Stimulated activated CD8-positive, alpha-beta memory T cell treated with anti-CD3 and anti-CD28 coated beads, Interleukin-15, amount 100 ng/mL, for 4 hours (primary cell): ENCODE measurements around the gene NDUFB6.
"Not testable (repeated sequence)": the region's sequence is repeated elsewhere in the genome, so short reads cannot be mapped to it uniquely, and the experiment has no call there.

ENCODE experiments used
- DNase-seq, 2 donors: peaks; one replicate each; pipeline ENCODE4 v3.0.0-alpha.2; 2020; ENCODE audit warnings: low read depth in 2 of 2

The NDUFB6 gene

GRCh38 chr9:32524558-32524891 is 48.4 kb downstream of the NDUFB6 start:
- DNase-seq, result not testable (repeated sequence)

DNA sequence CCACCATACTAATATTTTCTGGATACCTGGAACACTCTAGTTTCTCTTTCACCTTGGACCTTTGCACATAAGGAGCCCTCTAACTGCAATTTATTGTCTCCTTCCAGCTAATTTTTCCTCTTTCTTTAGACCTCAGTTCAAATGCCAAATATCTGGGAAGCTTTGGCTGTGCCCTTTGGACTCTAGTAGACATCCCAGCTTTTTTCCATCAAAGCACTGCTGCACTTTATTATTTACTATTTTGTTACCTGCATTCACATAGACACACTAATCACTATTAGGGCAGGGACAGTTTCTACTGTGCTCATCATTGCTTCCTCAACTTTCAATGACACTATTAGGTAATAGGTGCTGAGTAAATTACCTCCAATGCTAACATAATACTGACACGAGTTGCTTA is 49.0 kb downstream of the NDUFB6 start:
- DNase-seq, result no peak

GRCh38 chr9:32518276-32518675 is 54.7 kb downstream of the NDUFB6 start:
- no peak for DNase-seq

DNA sequence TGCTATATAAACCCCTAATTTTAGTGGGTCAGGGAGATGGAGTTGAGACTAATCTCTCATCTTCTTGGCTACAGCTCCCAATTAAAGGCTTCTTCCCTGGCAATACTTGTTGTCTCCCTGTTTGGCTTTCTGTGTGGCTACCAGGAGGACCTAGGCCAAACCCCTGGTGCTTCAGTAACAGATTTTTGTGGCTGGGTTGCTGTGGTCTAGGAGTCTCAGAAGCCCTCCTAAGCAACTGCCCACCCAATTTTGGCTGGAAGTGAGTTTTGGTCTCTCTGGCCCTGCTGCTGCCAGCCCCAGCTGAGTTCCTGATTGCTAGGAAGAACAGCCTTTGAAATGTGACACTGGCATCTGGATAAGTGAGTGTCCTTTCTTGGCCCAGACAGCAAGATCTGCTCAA is 56.7 kb downstream of the NDUFB6 start:
- no peak for DNase-seq

DNA sequence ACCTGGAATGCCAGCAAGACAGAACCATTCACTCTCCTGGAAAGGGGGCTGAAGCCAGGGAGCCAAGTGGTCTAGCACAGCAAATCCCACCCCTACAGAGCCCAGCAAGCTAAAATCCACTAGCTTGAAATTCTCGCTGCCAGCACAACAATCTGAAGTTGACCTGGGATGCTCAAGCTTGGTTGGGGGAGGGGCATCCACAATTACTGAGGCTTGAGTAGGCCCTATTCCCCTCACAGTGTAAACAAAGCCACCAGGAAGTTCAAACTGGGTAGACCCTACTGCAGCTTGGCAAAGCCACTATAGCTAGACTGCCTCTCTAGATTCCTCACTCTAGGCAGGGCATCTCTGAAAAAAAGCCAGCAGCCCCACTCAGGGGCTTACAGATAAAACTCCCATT is 64.2 kb downstream of the NDUFB6 start:
- DNase-seq, result no peak

DNA sequence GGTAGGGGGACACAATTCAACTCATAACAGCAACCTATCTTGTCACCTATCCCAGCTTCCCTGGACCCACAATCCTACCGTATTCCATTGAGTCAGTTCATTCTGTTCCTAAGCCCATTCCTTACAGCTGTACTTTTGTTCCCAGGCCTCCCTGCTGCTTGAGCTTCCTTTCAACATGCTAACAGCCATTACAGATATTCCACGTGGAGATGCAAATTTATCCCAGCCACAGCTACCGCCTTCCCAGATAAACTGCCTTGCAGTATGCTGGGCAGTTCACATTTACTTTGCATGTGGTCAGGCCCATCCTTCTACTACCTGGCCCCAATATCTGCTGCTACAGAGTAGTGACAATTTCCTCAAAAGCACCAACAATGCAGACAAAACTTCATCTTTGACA is 70.0 kb downstream of the NDUFB6 start:
- DNase-seq, result no peak
